HUES6 (cell line): ENCODE measurements around the gene CUX1.

Source experiments
- H3K27ac ChIP-seq: 2 replicates; pipeline ENCODE4 v1.7.0; 2013; ENCODE audit warnings: low read depth, mild to moderate bottlenecking, low read length, inconsistent platforms
- H3K27me3 ChIP-seq: 2 replicates; pipeline ENCODE4 v1.6.1; 2013; ENCODE audit warnings: low read length; ENCODE audit not compliant: control insufficient read depth, insufficient read depth
- H3K36me3 ChIP-seq: 2 replicates; pipeline ENCODE4 v1.6.1; 2013; ENCODE audit warnings: low read length; ENCODE audit not compliant: control insufficient read depth, insufficient read depth
- H3K4me1 ChIP-seq: 2 replicates; pipeline ENCODE4 v1.6.1; 2013; ENCODE audit warnings: low read length; ENCODE audit not compliant: control insufficient read depth, insufficient read depth
- H3K4me3 ChIP-seq: 2 replicates; pipeline ENCODE4 v1.5.1; 2013; ENCODE audit warnings: low read depth, low read length
- H3K9ac ChIP-seq: one replicate; pipeline ENCODE4 v1.6.1; 2013; ENCODE audit warnings: mild to moderate bottlenecking, low read length
- H3K9me3 ChIP-seq: 2 replicates; pipeline ENCODE4 v1.6.1; 2013; ENCODE audit warnings: low read depth, low read length; ENCODE audit not compliant: control insufficient read depth, insufficient read depth

CUX1 gene

GRCh38 chr7:102075126-102075525 is 257.7 kb downstream of the CUX1 start:
- Histone ChIP-seq H3K4me1 (peaks cover 24% of the 10 kb centered on the region), H3K36me3 (peaks cover 32% of the 10 kb centered on the region), H3K27ac (no peak overlapping the region), H3K9me3 (peaks cover 7% of the 10 kb centered on the region), H3K27me3 (no peaks in the 10 kb centered on the region), H3K9ac (no peak overlapping the region), H3K4me3 (no peak overlapping the region)

- H3K9ac ChIP-seq = no peak overlapping the region
These were observed 258.2 kb downstream of the CUX1 start for GRCh38 chr7:102075553-102076135.

GRCh38 chr7:102077081-102077480 is 259.7 kb downstream of the CUX1 start:
- Histone ChIP-seq H3K27ac (no peak overlapping the region), H3K9me3 (0 out of 2 replicates have a peak, but pooled peaks cover 3% of the 10 kb centered on the region), H3K36me3 (peaks cover 28% of the 10 kb centered on the region), H3K9ac (no peak overlapping the region), H3K27me3 (no peaks in the 10 kb centered on the region), H3K4me3 (no peak overlapping the region), H3K4me1 (peaks cover 22% of the 10 kb centered on the region)

More at GRCh38 chr7:102075553-102076135, 258.2 kb downstream of the CUX1 start:
- Histone ChIP-seq H3K27ac (no peak overlapping the region), H3K27me3 (no peaks in the 10 kb centered on the region), H3K36me3 (peaks cover 31% of the 10 kb centered on the region), H3K4me1 (peaks cover 22% of the 10 kb centered on the region), H3K9me3 (peaks cover 7% of the 10 kb centered on the region), H3K4me3 (no peak overlapping the region)

GRCh38 chr7:102079140-102080018 is 262.0 kb downstream of the CUX1 start:
- no peak overlapping the region for H3K9ac ChIP-seq
- peaks cover 22% of the 10 kb centered on the region for H3K4me1 ChIP-seq
- no peaks in the 10 kb centered on the region for H3K27me3 ChIP-seq
- H3K4me3 ChIP-seq = no peak overlapping the region
- H3K36me3 ChIP-seq = peaks cover 29% of the 10 kb centered on the region
- no peak overlapping the region for H3K27ac ChIP-seq
- peaks cover 14% of the 10 kb centered on the region; the same call in 1 of the 2 replicates for H3K9me3 ChIP-seq

GRCh38 chr7:102080019-102080433 is 262.6 kb downstream of the CUX1 start:
- Histone ChIP-seq H3K4me1 (peaks cover 22% of the 10 kb centered on the region), H3K9ac (no peak overlapping the region), H3K4me3 (no peak overlapping the region), H3K27me3 (no peaks in the 10 kb centered on the region), H3K36me3 (peaks cover 29% of the 10 kb centered on the region), H3K27ac (no peak overlapping the region), H3K9me3 (peaks cover 14% of the 10 kb centered on the region; the same call in 1 of the 2 replicates)

- Histone ChIP-seq H3K9ac (no peak overlapping the region), H3K4me3 (no peak overlapping the region), H3K9me3 (peaks cover 19% of the 10 kb centered on the region; the same call in 1 of the 2 replicates), H3K4me1 (peaks cover 22% of the 10 kb centered on the region), H3K36me3 (peaks cover 32% of the 10 kb centered on the region), H3K27ac (no peak overlapping the region), H3K27me3 (no peaks in the 10 kb centered on the region)
These were observed 263.2 kb downstream of the CUX1 start for GRCh38 chr7:102080434-102081243.

GRCh38 chr7:102081244-102081627 is 263.8 kb downstream of the CUX1 start:
- Histone ChIP-seq H3K9me3 (peaks cover 19% of the 10 kb centered on the region; the same call in 1 of the 2 replicates), H3K4me3 (no peak overlapping the region), H3K9ac (no peak overlapping the region), H3K36me3 (peaks cover 32% of the 10 kb centered on the region), H3K27ac (no peak overlapping the region), H3K27me3 (no peaks in the 10 kb centered on the region), H3K4me1 (peaks cover 22% of the 10 kb centered on the region)

- Histone ChIP-seq H3K36me3 (peaks cover 32% of the 10 kb centered on the region), H3K4me1 (peaks cover 13% of the 10 kb centered on the region), H3K27me3 (no peaks in the 10 kb centered on the region), H3K9ac (no peak overlapping the region), H3K4me3 (no peak overlapping the region), H3K9me3 (peaks cover 19% of the 10 kb centered on the region; the same call in 1 of the 2 replicates), H3K27ac (no peak overlapping the region)
These were observed 265.4 kb downstream of the CUX1 start for GRCh38 chr7:102082693-102083368.

GRCh38 chr7:102085218-102085772 is 267.9 kb downstream of the CUX1 start:
- H3K36me3 ChIP-seq = peaks cover 29% of the 10 kb centered on the region
- no peak overlapping the region for H3K27ac ChIP-seq
- H3K27me3 ChIP-seq = no peaks in the 10 kb centered on the region
- peaks cover 19% of the 10 kb centered on the region; the same call in 1 of the 2 replicates for H3K9me3 ChIP-seq
- H3K9ac ChIP-seq = no peak overlapping the region
- no peak overlapping the region for H3K4me3 ChIP-seq
- H3K4me1 ChIP-seq = peaks cover 9% of the 10 kb centered on the region
